Activated T-helper 1 cell treated with anti-CD3 and anti-CD28 coated beads, Interleukin-12 subunit alpha, Interleukin-12 subunit beta, Interleukin-2, Interleukin-4 antibody, amounts not matched to agents 30 ng/mL and 10 ng/mL and 1 ng/mL, durations not matched to agents 14 hours and 24 hours and 36 hours (primary cell): ENCODE results near the gene PTPRE. TPM values are rescaled to one million over a fixed set of nuclear protein-coding genes. Genes with fewer than 3 reads are reported as not detected.

Experiments
- DNase-seq: peaks from one replicate; pipeline ENCODE4 v3.0.0; 2021; ENCODE audit warnings: low spot score
- H3K27ac Mint-ChIP-seq: one replicate; pipeline ENCODE4 v1.8.0; 2021; ENCODE audit warnings: mild to moderate bottlenecking, mixed read lengths
- H3K27me3 Mint-ChIP-seq: one replicate; pipeline ENCODE4 v1.8.0; 2022; ENCODE audit warnings: mild to moderate bottlenecking, moderate library complexity, mixed read lengths; ENCODE audit not compliant: insufficient read depth
- H3K36me3 Mint-ChIP-seq: one replicate; pipeline ENCODE4 v1.8.0; 2021; ENCODE audit warnings: low read depth, mixed read lengths
- H3K4me1 Mint-ChIP-seq: one replicate; pipeline ENCODE4 v1.8.0; 2021; ENCODE audit warnings: low read depth, mixed read lengths
- H3K4me3 Mint-ChIP-seq: one replicate; pipeline ENCODE4 v1.8.0; 2021; ENCODE audit warnings: mild to moderate bottlenecking, moderate library complexity, mixed read lengths
- H3K9me3 Mint-ChIP-seq: one replicate; pipeline ENCODE4 v1.8.0; 2021; ENCODE audit warnings: mixed read lengths
- intact Hi-C: fragments of 100-400 bp; cut with micrococcal nuclease; formaldehyde crosslinking; loops from one replicate; pipeline ENCODE4 v1.15.1; 2024
- total RNA-seq: library from RNA; stranded (reverse); gene quantifications from 2 replicates; pipeline ENCODE4 v1.2.3, GENCODE V29; 2022

The PTPRE gene
- total RNA-seq, 1 donor from 2014 or later = 41.8 TPM

GRCh38 chr10:127905001-127905847 is 1.7 kb upstream of the PTPRE start:
- Mint-ChIP-seq H3K4me3 (peak overlapping the region; percentile 57), H3K36me3 (no peaks in the 10 kb centered on the region)

GRCh38 chr10:127905848-127906261 is 1.0 kb upstream of the PTPRE start:
- intact Hi-C loops = loop anchor here (1.0 to 10.0 kb wide), 4 partner anchors 86 to 249 kb away; no protein-coding TSS in a partner anchor
- DNase-seq = no peak
- Mint-ChIP-seq H3K27me3 (peaks cover 26% of the 10 kb centered on the region), H3K36me3 (no peaks in the 10 kb centered on the region), H3K27ac (no peak overlapping the region), H3K4me1 (no peaks in the 10 kb centered on the region), H3K4me3 (peak overlapping the region; percentile 57), H3K9me3 (no peaks in the 10 kb centered on the region)

More at GRCh38 chr10:127905001-127905847, 1.7 kb upstream of the PTPRE start:
- DNase-seq = no peak
- H3K4me1 Mint-ChIP-seq = peaks cover under 1% of the 10 kb centered on the region
- peaks cover 25% of the 10 kb centered on the region for H3K27me3 Mint-ChIP-seq
- intact Hi-C loops = loop anchor here (5.0 to 10.0 kb wide), 2 partner anchors 87 to 250 kb away; no protein-coding TSS in a partner anchor
- H3K27ac Mint-ChIP-seq = no peak overlapping the region
- H3K9me3 Mint-ChIP-seq = no peaks in the 10 kb centered on the region

DNA sequence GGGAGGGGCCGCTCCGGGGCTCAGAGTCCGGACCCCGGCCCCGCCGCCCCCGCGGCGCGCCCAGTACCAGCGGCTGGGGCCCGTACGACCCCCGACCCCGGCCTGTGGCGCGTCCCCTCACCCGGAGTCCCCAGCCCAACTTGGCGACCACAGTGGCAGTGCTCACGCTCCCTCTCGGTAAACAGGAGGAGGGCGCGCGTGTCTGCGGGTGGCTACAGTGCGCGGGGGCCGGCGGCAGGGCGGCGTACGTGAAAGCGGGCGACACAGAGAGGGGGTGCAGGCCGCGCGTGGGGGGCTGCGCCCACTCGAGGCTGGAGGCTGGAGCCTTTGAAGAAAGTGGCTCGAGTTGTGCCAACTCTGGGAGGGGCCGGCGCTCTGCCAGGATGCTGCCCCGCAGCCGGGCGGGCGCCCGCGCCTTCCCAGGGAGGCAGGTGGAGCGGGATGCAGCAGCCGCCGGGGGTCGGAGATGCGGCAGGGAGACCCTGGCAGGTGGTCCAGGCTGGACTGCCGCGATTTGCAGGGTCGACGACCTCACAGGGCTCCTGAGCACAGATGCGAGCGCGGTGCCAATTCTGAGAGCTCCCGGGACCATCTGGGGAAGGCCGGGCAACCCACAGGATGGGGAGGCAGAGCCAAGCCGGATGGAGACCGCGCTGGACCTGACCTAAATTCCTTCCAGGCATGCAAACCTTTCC is 655 bp downstream of the PTPRE start:
- Mint-ChIP-seq H3K9me3 (no peaks in the 10 kb centered on the region), H3K4me3 (peak overlapping the region; percentile 66), H3K4me1 (no peaks in the 10 kb centered on the region), H3K36me3 (no peaks in the 10 kb centered on the region), H3K27me3 (peaks cover 23% of the 10 kb centered on the region), H3K27ac (no peak overlapping the region)
- intact Hi-C loops = loop anchor here (1.0 to 10.0 kb wide), 3 partner anchors 85 to 247 kb away; no protein-coding TSS in a partner anchor
- DNase-seq = no peak

- Mint-ChIP-seq H3K4me3 (peak overlapping the region; percentile 66), H3K36me3 (no peaks in the 10 kb centered on the region), H3K4me1 (no peaks in the 10 kb centered on the region), H3K9me3 (no peaks in the 10 kb centered on the region), H3K27ac (no peak overlapping the region), H3K27me3 (peaks cover 23% of the 10 kb centered on the region)
- DNase-seq = no peak
- intact Hi-C loops = loop anchor here (5.0 to 10.0 kb wide), 2 partner anchors 84 to 246 kb away; no protein-coding TSS in a partner anchor
Measured at GRCh38 chr10:127908106-127908958, 1.4 kb downstream of the PTPRE start.

DNA sequence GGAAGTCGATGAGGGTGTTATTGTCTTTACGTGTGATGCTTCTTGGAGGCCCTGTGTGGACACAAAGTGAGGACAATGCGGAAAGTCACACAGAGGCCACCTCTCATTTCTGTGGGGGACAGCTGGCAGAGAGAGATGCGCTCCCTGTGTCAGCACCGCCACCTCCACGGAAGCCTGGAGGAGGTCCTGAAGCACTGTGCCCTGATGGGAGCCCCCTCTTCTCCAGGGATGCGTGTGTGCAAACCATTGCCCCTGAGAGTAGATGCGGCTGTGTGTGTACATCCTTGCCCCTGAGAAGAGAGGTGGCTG is 2.0 kb downstream of the PTPRE start:
- Mint-ChIP-seq H3K27me3 (peaks cover 21% of the 10 kb centered on the region), H3K4me1 (no peaks in the 10 kb centered on the region), H3K9me3 (no peaks in the 10 kb centered on the region), H3K27ac (no peak overlapping the region), H3K4me3 (no peak overlapping the region), H3K36me3 (no peaks in the 10 kb centered on the region)
- intact Hi-C loops = loop anchor here (5.0 to 10.0 kb wide), 2 partner anchors 83 to 246 kb away; no protein-coding TSS in a partner anchor
- no peak for DNase-seq

GRCh38 chr10:127909716-127910463 is 3.0 kb downstream of the PTPRE start:
- H3K4me1 Mint-ChIP-seq = no peaks in the 10 kb centered on the region
- H3K4me3 Mint-ChIP-seq = peak overlapping the region; percentile 23
- H3K9me3 Mint-ChIP-seq = no peaks in the 10 kb centered on the region
- intact Hi-C loops = loop anchor here (5.0 to 10.0 kb wide), 2 partner anchors 82 to 245 kb away; no protein-coding TSS in a partner anchor
- H3K36me3 Mint-ChIP-seq = no peaks in the 10 kb centered on the region
- no peak for DNase-seq
- no peak overlapping the region for H3K27ac Mint-ChIP-seq
- H3K27me3 Mint-ChIP-seq = peaks cover 21% of the 10 kb centered on the region

DNA sequence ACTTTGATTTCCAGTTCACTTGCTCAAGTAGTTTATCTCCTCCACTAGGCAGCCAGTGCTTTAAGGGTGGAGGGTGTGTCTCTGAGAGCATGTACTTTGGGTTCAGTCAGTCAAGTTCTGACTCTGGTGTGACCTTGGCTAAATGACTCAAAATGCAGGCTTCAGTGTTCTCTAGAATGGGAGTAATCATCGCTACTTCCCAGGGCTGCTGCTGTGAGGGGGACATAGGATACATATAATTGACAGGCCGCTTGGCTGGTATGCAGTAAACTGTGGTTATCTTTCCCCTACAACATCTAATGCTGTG is 3.5 kb downstream of the PTPRE start:
- intact Hi-C loops = no loop called here
- H3K4me3 Mint-ChIP-seq = no peak overlapping the region

GRCh38 chr10:127911218-127911866 is 4.4 kb downstream of the PTPRE start:
- intact Hi-C loops = no loop called here
- no peak overlapping the region for H3K4me3 Mint-ChIP-seq
- peaks cover 15% of the 10 kb centered on the region for H3K27me3 Mint-ChIP-seq
- no peak for DNase-seq
- no peak overlapping the region for H3K27ac Mint-ChIP-seq
- peaks cover 6% of the 10 kb centered on the region for H3K9me3 Mint-ChIP-seq
- H3K4me1 Mint-ChIP-seq = no peaks in the 10 kb centered on the region
- no peaks in the 10 kb centered on the region for H3K36me3 Mint-ChIP-seq

More for the DNA sequence above, 3.5 kb downstream of the PTPRE start:
- Mint-ChIP-seq H3K27me3 (peaks cover 19% of the 10 kb centered on the region), H3K27ac (no peak overlapping the region), H3K4me1 (no peaks in the 10 kb centered on the region), H3K36me3 (no peaks in the 10 kb centered on the region), H3K9me3 (no peaks in the 10 kb centered on the region)
- DNase-seq = no peak

DNA sequence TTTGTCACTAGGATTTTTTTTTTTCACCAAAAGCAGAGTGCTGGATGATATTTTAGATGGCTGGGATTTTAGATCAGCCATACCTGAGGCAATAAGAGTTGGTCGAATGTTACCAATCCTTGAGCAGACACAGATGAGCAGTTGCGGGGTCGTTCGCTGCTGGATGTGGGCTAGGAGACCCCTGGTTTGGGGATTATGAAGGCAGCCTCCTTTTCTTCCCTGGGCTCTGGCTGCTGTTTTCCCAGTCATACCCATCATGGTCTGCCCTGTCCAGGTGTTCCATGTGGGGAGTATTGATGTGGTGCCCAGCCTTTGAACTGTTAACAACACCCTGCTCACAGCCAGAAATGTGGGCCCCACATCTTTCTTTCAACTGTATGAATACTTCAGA is 5.0 kb downstream of the PTPRE start:
- H3K4me3 Mint-ChIP-seq = no peak overlapping the region
- peaks cover 8% of the 10 kb centered on the region for H3K9me3 Mint-ChIP-seq
- H3K36me3 Mint-ChIP-seq = no peaks in the 10 kb centered on the region
- H3K27ac Mint-ChIP-seq = no peak overlapping the region
- intact Hi-C loops = no loop called here
- H3K4me1 Mint-ChIP-seq = no peaks in the 10 kb centered on the region
- DNase-seq = no peak
- H3K27me3 Mint-ChIP-seq = peaks cover 13% of the 10 kb centered on the region

DNA sequence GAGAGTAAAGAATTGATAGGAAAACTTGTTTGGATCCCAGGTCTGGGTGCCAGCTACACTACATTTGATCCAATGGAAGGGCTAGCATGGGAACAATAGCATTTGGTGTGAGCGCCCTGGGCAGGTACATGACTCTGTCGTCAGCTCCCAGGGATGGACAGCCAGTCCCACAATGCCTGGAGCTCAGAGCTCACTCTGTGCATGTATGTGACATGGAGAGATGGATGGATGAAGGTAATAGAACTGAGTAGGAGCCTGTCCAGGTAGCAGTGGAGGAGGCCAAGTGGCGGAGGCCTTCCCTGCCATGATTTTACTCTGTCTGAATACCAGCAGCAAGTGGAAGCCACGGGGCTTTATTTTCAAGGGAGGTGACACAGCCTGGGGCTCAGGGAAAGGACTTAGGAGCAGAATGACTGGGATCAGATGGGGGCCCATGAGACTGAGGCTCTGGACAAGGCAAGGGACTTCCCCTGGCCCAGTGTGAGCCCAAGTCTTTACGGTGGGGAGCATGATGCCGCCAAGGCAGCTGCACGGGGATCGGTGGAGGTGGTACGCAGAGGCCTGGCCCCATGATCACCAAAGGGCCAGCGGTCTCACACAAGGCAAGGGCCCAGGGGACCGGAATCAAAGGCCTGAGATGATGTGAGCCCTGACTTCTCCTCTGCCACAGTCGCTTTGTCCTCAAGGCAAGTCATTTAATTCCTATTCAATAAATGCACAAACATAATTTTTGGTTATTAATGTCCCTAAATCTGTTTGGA is 5.9 kb downstream of the PTPRE start:
- H3K4me1 Mint-ChIP-seq = no peaks in the 10 kb centered on the region
- H3K4me3 Mint-ChIP-seq = no peak overlapping the region
- intact Hi-C loops = no loop called here
- no peaks in the 10 kb centered on the region for H3K36me3 Mint-ChIP-seq
- no peak overlapping the region for H3K27ac Mint-ChIP-seq
- H3K27me3 Mint-ChIP-seq = peaks cover 12% of the 10 kb centered on the region
- peaks cover 8% of the 10 kb centered on the region for H3K9me3 Mint-ChIP-seq
- DNase-seq = no peak

- Mint-ChIP-seq H3K36me3 (no peaks in the 10 kb centered on the region), H3K9me3 (peaks cover 8% of the 10 kb centered on the region), H3K27ac (no peak overlapping the region), H3K4me3 (no peak overlapping the region), H3K4me1 (no peaks in the 10 kb centered on the region), H3K27me3 (peaks cover 9% of the 10 kb centered on the region)
- intact Hi-C loops = no loop called here
- DNase-seq = no peak
Measured at GRCh38 chr10:127913368-127913759, 6.5 kb downstream of the PTPRE start.
